ENCODE results near the gene NUDCD3.
"Not testable (repeated sequence)": the region's sequence is repeated elsewhere in the genome, so short reads cannot be mapped to it uniquely, and the experiment has no call there.

Gene NUDCD3

GRCh38 chr7:44515590-44516268 is 25.3 kb upstream of the NUDCD3 start:
- Histone ChIP-seq H3K27me3 (ENCODE audit: control insufficient read depth, insufficient read depth, low read length) (no peaks in the 10 kb centered on the region), H3K27ac (ENCODE audit: low read depth, low read length) (no peak overlapping the region), H3K4me3 (ENCODE audit: low read depth, low read length) (no peak overlapping the region), H3K9me3 (ENCODE audit: control insufficient read depth, insufficient read depth, low read length) (no peaks in the 10 kb centered on the region), H3K36me3 (ENCODE audit: control insufficient read depth, insufficient read depth, low read length) (no peaks in the 10 kb centered on the region), H3K4me1 (ENCODE audit: control insufficient read depth, insufficient read depth, low read length) (no peaks in the 10 kb centered on the region), H3K9ac (ENCODE audit: low read depth, low read length) (no peak overlapping the region)

GRCh38 chr7:44512736-44513135 is 22.3 kb upstream of the NUDCD3 start:
- no peak overlapping the region for H3K4me3 ChIP-seq (ENCODE audit: low read depth, low read length)
- no peak overlapping the region for H3K27ac ChIP-seq (ENCODE audit: low read depth, low read length)
- H3K9ac ChIP-seq (ENCODE audit: low read depth, low read length): no peak overlapping the region
- no peaks in the 10 kb centered on the region for H3K4me1 ChIP-seq (ENCODE audit: control insufficient read depth, insufficient read depth, low read length)
- no peaks in the 10 kb centered on the region for H3K36me3 ChIP-seq (ENCODE audit: control insufficient read depth, insufficient read depth, low read length)
- H3K9me3 ChIP-seq (ENCODE audit: control insufficient read depth, insufficient read depth, low read length): no peaks in the 10 kb centered on the region
- H3K27me3 ChIP-seq (ENCODE audit: control insufficient read depth, insufficient read depth, low read length): no peaks in the 10 kb centered on the region

- no peaks in the 10 kb centered on the region for H3K36me3 ChIP-seq (ENCODE audit: control insufficient read depth, insufficient read depth, low read length)
- no peak overlapping the region for H3K4me3 ChIP-seq (ENCODE audit: low read depth, low read length)
- no peaks in the 10 kb centered on the region for H3K27me3 ChIP-seq (ENCODE audit: control insufficient read depth, insufficient read depth, low read length)
- no peak overlapping the region for H3K9ac ChIP-seq (ENCODE audit: low read depth, low read length)
- H3K9me3 ChIP-seq (ENCODE audit: control insufficient read depth, insufficient read depth, low read length): no peaks in the 10 kb centered on the region
- H3K27ac ChIP-seq (ENCODE audit: low read depth, low read length): no peak overlapping the region
- no peaks in the 10 kb centered on the region for H3K4me1 ChIP-seq (ENCODE audit: control insufficient read depth, insufficient read depth, low read length)
Observed at GRCh38 chr7:44511863-44512468, 21.5 kb upstream of the NUDCD3 start.

- Histone ChIP-seq H3K27ac (ENCODE audit: low read depth, low read length) (no peak overlapping the region), H3K9me3 (ENCODE audit: control insufficient read depth, insufficient read depth, low read length) (no peaks in the 10 kb centered on the region; the same call in 1 of the 2 replicates), H3K36me3 (ENCODE audit: control insufficient read depth, insufficient read depth, low read length) (no peaks in the 10 kb centered on the region), H3K9ac (ENCODE audit: low read depth, low read length) (no peak overlapping the region), H3K4me3 (ENCODE audit: low read depth, low read length) (no peak overlapping the region), H3K4me1 (ENCODE audit: control insufficient read depth, insufficient read depth, low read length) (no peaks in the 10 kb centered on the region), H3K27me3 (ENCODE audit: control insufficient read depth, insufficient read depth, low read length) (no peaks in the 10 kb centered on the region)
Observed at GRCh38 chr7:44511236-44511635, 20.8 kb upstream of the NUDCD3 start.

- Histone ChIP-seq H3K9ac (ENCODE audit: low read depth, low read length) (no peak overlapping the region), H3K27me3 (ENCODE audit: control insufficient read depth, insufficient read depth, low read length) (no peaks in the 10 kb centered on the region), H3K27ac (ENCODE audit: low read depth, low read length) (no peak overlapping the region), H3K36me3 (ENCODE audit: control insufficient read depth, insufficient read depth, low read length) (no peaks in the 10 kb centered on the region), H3K4me1 (ENCODE audit: control insufficient read depth, insufficient read depth, low read length) (no peaks in the 10 kb centered on the region), H3K4me3 (ENCODE audit: low read depth, low read length) (no peak overlapping the region), H3K9me3 (ENCODE audit: control insufficient read depth, insufficient read depth, low read length) (no peaks in the 10 kb centered on the region; the same call in 1 of the 2 replicates)
Observed at GRCh38 chr7:44508328-44509030, 18.0 kb upstream of the NUDCD3 start.

GRCh38 chr7:44506592-44507288 is 16.3 kb upstream of the NUDCD3 start:
- H3K36me3 ChIP-seq (ENCODE audit: control insufficient read depth, insufficient read depth, low read length); H3K9me3 ChIP-seq (ENCODE audit: control insufficient read depth, insufficient read depth, low read length); H3K4me1 ChIP-seq (ENCODE audit: control insufficient read depth, insufficient read depth, low read length); H3K4me3 ChIP-seq (ENCODE audit: low read depth, low read length); H3K9ac ChIP-seq (ENCODE audit: low read depth, low read length); H3K27me3 ChIP-seq (ENCODE audit: control insufficient read depth, insufficient read depth, low read length); H3K27ac ChIP-seq (ENCODE audit: low read depth, low read length): not testable (repeated sequence)

GRCh38 chr7:44505595-44505994 is 15.1 kb upstream of the NUDCD3 start:
- Histone ChIP-seq H3K9ac (ENCODE audit: low read depth, low read length) (no peak overlapping the region), H3K4me3 (ENCODE audit: low read depth, low read length) (no peak overlapping the region), H3K27me3 (ENCODE audit: control insufficient read depth, insufficient read depth, low read length) (no peaks in the 10 kb centered on the region), H3K27ac (ENCODE audit: low read depth, low read length) (no peak overlapping the region), H3K9me3 (ENCODE audit: control insufficient read depth, insufficient read depth, low read length) (no peaks in the 10 kb centered on the region; the same call in 1 of the 2 replicates), H3K4me1 (ENCODE audit: control insufficient read depth, insufficient read depth, low read length) (no peaks in the 10 kb centered on the region), H3K36me3 (ENCODE audit: control insufficient read depth, insufficient read depth, low read length) (no peaks in the 10 kb centered on the region)

- Histone ChIP-seq H3K4me3 (ENCODE audit: low read depth, low read length) (no peak overlapping the region), H3K4me1 (ENCODE audit: control insufficient read depth, insufficient read depth, low read length) (no peaks in the 10 kb centered on the region; the same call in 1 of the 2 replicates), H3K27me3 (ENCODE audit: control insufficient read depth, insufficient read depth, low read length) (no peaks in the 10 kb centered on the region), H3K27ac (ENCODE audit: low read depth, low read length) (no peak overlapping the region), H3K36me3 (ENCODE audit: control insufficient read depth, insufficient read depth, low read length) (no peaks in the 10 kb centered on the region), H3K9me3 (ENCODE audit: control insufficient read depth, insufficient read depth, low read length) (no peaks in the 10 kb centered on the region), H3K9ac (ENCODE audit: low read depth, low read length) (no peak overlapping the region)
Observed at GRCh38 chr7:44498230-44498954, 7.9 kb upstream of the NUDCD3 start.

GRCh38 chr7:44497155-44498027 is 6.9 kb upstream of the NUDCD3 start:
- no peaks in the 10 kb centered on the region for H3K9me3 ChIP-seq (ENCODE audit: control insufficient read depth, insufficient read depth, low read length)
- H3K9ac ChIP-seq (ENCODE audit: low read depth, low read length): no peak overlapping the region
- no peaks in the 10 kb centered on the region for H3K27me3 ChIP-seq (ENCODE audit: control insufficient read depth, insufficient read depth, low read length)
- no peaks in the 10 kb centered on the region for H3K36me3 ChIP-seq (ENCODE audit: control insufficient read depth, insufficient read depth, low read length)
- no peaks in the 10 kb centered on the region; the same call in 1 of the 2 replicates for H3K4me1 ChIP-seq (ENCODE audit: control insufficient read depth, insufficient read depth, low read length)
- H3K4me3 ChIP-seq (ENCODE audit: low read depth, low read length): no peak overlapping the region
- no peak overlapping the region for H3K27ac ChIP-seq (ENCODE audit: low read depth, low read length)

GRCh38 chr7:44496385-44496784 is 5.9 kb upstream of the NUDCD3 start:
- no peak overlapping the region for H3K27ac ChIP-seq (ENCODE audit: low read depth, low read length)
- H3K4me3 ChIP-seq (ENCODE audit: low read depth, low read length): no peak overlapping the region
- no peaks in the 10 kb centered on the region for H3K36me3 ChIP-seq (ENCODE audit: control insufficient read depth, insufficient read depth, low read length)
- H3K9ac ChIP-seq (ENCODE audit: low read depth, low read length): no peak overlapping the region
- H3K27me3 ChIP-seq (ENCODE audit: control insufficient read depth, insufficient read depth, low read length): no peaks in the 10 kb centered on the region
- H3K9me3 ChIP-seq (ENCODE audit: control insufficient read depth, insufficient read depth, low read length): no peaks in the 10 kb centered on the region
- peaks cover 1% of the 10 kb centered on the region; the same call in 1 of the 2 replicates for H3K4me1 ChIP-seq (ENCODE audit: control insufficient read depth, insufficient read depth, low read length)
